22Rv1 (cell line): ENCODE measurements around the gene SERINC3.

Source experiments
- H3K27ac ChIP-seq: fragments of 450-650 bp; 2 replicates; pipeline ENCODE4 v1.5.1; 2017
- ZFX ChIP-seq: fragments of 450-650 bp; IDR thresholded peaks from 2 replicates; pipeline ENCODE4 v1.6.1; 2017; ENCODE audit warnings: antibody characterized with exemption, borderline replicate concordance
- TF ChIP-seq, protein P1 (sequence below): fragments of 450-650 bp; IDR thresholded peaks from 2 replicates; pipeline ENCODE4 v1.5.1; 2017; ENCODE audit warnings: mild to moderate bottlenecking

Gene SERINC3

DNA sequence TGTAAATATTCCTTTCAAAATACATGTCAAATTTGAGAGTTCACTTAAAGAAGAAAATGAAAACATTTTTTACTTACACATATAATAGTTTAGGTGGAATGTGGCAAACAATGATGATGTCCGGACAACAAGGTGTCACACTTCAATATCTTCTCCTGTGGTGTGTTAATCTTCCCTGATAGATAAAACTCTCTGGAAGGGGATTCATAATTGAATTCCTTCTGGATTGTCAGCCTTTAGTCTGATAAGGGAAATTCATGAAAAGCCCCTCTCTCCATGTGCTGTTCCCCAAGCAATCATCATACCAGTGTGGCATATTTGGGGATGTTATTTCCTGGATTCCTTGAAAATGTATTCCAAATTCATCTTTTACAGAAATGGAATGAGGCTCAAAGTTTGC, 971 bp upstream of the SERINC3 start:
- no peak overlapping the region for H3K27ac ChIP-seq
- no peak for TF ChIP-seq ZFX
- TF ChIP-seq, protein P1, sequence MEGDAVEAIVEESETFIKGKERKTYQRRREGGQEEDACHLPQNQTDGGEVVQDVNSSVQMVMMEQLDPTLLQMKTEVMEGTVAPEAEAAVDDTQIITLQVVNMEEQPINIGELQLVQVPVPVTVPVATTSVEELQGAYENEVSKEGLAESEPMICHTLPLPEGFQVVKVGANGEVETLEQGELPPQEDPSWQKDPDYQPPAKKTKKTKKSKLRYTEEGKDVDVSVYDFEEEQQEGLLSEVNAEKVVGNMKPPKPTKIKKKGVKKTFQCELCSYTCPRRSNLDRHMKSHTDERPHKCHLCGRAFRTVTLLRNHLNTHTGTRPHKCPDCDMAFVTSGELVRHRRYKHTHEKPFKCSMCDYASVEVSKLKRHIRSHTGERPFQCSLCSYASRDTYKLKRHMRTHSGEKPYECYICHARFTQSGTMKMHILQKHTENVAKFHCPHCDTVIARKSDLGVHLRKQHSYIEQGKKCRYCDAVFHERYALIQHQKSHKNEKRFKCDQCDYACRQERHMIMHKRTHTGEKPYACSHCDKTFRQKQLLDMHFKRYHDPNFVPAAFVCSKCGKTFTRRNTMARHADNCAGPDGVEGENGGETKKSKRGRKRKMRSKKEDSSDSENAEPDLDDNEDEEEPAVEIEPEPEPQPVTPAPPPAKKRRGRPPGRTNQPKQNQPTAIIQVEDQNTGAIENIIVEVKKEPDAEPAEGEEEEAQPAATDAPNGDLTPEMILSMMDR, result no peak

DNA sequence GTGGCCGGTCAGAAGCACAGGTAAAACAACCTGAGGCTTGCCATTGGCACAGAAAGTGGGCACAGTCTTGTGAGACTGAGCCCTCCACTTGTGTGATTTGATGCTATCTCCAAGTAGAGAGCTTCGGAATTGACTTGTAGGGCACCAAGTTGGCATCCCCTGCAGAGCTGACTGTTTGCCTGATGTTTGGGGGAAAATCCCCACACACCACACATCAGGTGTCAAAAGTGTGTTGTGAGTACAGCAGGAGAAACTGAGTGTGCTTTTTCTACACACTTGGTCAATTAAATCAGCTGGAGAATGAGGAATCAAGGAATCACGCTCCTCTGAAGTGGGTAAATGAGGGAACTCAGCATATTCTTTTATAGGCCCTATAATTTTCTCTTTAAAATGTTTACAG, 989 bp downstream of the SERINC3 start:
- H3K27ac ChIP-seq, result peak overlapping the region; percentile 70
- TF ChIP-seq ZFX, result no peak
- TF ChIP-seq, protein P1, result no peak

DNA sequence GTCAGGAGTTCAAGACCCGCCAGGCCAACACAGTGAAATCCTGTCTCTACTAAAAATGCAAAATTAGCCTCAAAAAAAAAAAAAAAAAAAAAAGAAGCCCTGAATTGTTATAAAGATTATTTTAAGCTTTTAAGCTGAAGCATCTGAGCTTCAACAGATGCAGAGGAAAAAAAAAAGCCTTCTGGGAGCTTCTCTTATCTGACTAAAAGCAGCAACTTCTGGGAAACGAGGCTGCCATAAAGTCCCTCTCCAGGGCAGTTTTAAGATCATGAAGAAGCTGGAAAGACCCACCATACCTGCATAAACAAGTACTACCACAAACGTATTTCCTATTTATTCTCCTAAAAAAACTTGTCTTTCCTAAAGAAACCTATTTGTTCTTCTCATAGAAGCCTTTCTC, 3.6 kb downstream of the SERINC3 start:
- H3K27ac ChIP-seq, result peak overlapping the region; percentile 23; the same call in 1 of the 2 replicates
- TF ChIP-seq, protein P1, result no peak

DNA sequence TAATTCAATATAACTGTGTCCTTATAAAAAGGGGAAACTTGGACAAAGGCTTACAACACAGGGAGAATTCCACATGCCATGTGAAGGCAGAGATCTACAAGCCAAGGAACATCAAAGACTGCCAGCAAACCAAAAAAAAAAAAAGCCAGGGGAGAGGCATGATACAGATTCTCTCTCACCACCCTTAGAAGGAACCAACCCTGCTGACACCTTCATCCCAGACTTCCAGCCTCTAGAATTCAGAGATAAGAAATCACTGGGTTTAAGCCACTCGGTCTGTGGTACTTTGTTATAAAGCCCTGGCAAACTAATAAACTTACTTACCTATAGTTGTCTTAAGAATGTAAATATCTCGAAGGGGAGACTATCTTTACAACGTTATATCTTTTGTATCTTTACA, 4.4 kb downstream of the SERINC3 start:
- no peak for TF ChIP-seq ZFX
- TF ChIP-seq, protein P1, result no peak
- H3K27ac ChIP-seq, result peak overlapping the region; percentile 23; the same call in 1 of the 2 replicates

DNA sequence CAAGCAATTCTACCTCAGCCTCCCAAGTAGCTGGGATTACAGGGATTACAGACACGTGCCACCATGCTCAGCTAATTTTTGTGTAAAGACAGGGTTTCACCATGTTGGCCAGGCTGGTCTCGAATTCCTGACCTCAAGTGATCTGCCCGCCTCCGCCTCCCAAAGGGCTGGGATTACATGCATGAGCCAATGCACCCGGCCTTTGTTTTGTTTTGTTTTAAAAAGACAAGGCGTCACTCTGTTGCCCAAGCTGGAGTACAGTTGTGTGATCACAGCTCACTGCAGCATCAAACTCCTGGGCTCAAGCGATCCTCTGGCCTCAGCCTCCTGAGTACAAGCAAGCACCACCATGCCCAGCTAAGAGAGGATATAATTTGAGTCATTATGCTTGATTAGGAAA, 5.4 kb downstream of the SERINC3 start:
- no peak overlapping the region for H3K27ac ChIP-seq
- TF ChIP-seq ZFX, result no peak
- TF ChIP-seq, protein P1, result no peak

DNA sequence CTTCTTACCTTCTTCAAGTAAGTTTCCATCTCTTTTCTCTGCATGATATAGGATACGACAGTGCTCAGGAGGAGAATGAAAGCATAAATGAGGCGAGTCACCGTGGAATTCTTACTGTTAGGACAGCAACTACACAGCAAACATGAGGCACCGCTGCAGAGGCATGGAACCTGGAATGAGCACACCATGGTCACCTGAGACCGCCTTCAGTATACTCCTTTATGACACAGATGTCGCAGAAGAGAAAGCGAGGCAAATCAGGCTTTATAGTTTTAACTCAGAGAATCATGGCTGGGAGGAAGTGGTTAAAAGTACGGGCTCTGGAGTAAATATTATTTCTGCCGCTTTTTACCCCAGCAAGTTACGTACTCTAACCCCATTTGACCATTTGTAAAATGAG, 8.0 kb downstream of the SERINC3 start:
- no peak overlapping the region for H3K27ac ChIP-seq
- TF ChIP-seq ZFX, result no peak
- TF ChIP-seq, protein P1, result no peak

DNA sequence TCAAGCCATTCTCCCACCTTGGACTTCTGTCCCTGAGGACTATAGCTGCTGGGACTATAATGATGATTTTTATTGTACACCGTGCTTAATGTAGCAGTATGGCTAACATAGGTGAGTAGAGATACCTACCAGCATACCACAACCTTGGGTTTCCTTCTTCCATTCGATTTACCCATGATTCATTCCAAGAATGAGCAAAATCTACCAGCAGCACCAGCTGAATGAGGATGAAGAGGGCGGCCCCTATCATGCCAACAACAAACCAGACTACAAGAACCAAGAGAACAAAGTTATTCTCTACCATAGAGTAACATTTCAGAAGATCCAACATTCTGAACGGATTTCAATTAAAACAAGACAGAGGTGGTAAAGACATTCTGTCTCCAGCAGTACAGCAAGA, 12.1 kb downstream of the SERINC3 start:
- no peak for TF ChIP-seq ZFX
- TF ChIP-seq, protein P1, result no peak
- H3K27ac ChIP-seq, result no peak overlapping the region
